HEK293 (cell line): ENCODE measurements around the gene COX6A1.

ENCODE experiments used
- ZBTB17 ChIP-seq: fragments of 450-650 bp; formaldehyde crosslinking; IDR thresholded peaks from 2 replicates; pipeline ENCODE4 v1.5.1; 2016; ENCODE audit warnings: missing biosample characterization, missing genetic modification characterization
- ZFP41 ChIP-seq: fragments of 450-650 bp; formaldehyde crosslinking; IDR thresholded peaks from 2 replicates; pipeline ENCODE4 v1.5.1; 2016; ENCODE audit warnings: missing biosample characterization, missing genetic modification characterization, borderline replicate concordance
- ZNF274 ChIP-seq, 2 experiments: fragments of 200-500 bp in 1 of 2; fragments of 450-650 bp in 1 of 2; sonication (Bioruptor generic) in 1 of 2; formaldehyde crosslinking in 1 of 2; IDR thresholded peaks; 2 replicates each; pipeline versions ENCODE4 v1.5.1 to v1.6.1; 2014 to 2016; ENCODE audit warnings: borderline replicate concordance in 1 of 2, inconsistent platforms in 1 of 2, low read length in 1 of 2, missing biosample characterization in 1 of 2, missing genetic modification characterization in 1 of 2
- TF ChIP-seq, protein P1 (sequence below): fragments of 450-650 bp; formaldehyde crosslinking; IDR thresholded peaks from 2 replicates; pipeline ENCODE4 v1.5.1; 2016; ENCODE audit warnings: missing biosample characterization, missing genetic modification characterization
- TF ChIP-seq, protein P2 (sequence below): fragments of 450-650 bp; formaldehyde crosslinking; conservative IDR thresholded peaks from 2 replicates; pipeline ENCODE4 v1.5.1; 2016; ENCODE audit warnings: low read depth, missing biosample characterization, missing genetic modification characterization

- TF ChIP-seq ZFP41 (no peak), ZNF274 (IDR thresholded peaks at IDR 0.05; ENCODE audit: low read length) (no peak), ZNF274 (tag by site-specific recombination; IDR thresholded peaks at IDR 0.05; ENCODE audit: borderline replicate concordance) (no peak), ZBTB17 (no peak)
- TF ChIP-seq, protein P1, sequence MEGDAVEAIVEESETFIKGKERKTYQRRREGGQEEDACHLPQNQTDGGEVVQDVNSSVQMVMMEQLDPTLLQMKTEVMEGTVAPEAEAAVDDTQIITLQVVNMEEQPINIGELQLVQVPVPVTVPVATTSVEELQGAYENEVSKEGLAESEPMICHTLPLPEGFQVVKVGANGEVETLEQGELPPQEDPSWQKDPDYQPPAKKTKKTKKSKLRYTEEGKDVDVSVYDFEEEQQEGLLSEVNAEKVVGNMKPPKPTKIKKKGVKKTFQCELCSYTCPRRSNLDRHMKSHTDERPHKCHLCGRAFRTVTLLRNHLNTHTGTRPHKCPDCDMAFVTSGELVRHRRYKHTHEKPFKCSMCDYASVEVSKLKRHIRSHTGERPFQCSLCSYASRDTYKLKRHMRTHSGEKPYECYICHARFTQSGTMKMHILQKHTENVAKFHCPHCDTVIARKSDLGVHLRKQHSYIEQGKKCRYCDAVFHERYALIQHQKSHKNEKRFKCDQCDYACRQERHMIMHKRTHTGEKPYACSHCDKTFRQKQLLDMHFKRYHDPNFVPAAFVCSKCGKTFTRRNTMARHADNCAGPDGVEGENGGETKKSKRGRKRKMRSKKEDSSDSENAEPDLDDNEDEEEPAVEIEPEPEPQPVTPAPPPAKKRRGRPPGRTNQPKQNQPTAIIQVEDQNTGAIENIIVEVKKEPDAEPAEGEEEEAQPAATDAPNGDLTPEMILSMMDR (tag by site-specific recombination) = no peak
- TF ChIP-seq, protein P2, sequence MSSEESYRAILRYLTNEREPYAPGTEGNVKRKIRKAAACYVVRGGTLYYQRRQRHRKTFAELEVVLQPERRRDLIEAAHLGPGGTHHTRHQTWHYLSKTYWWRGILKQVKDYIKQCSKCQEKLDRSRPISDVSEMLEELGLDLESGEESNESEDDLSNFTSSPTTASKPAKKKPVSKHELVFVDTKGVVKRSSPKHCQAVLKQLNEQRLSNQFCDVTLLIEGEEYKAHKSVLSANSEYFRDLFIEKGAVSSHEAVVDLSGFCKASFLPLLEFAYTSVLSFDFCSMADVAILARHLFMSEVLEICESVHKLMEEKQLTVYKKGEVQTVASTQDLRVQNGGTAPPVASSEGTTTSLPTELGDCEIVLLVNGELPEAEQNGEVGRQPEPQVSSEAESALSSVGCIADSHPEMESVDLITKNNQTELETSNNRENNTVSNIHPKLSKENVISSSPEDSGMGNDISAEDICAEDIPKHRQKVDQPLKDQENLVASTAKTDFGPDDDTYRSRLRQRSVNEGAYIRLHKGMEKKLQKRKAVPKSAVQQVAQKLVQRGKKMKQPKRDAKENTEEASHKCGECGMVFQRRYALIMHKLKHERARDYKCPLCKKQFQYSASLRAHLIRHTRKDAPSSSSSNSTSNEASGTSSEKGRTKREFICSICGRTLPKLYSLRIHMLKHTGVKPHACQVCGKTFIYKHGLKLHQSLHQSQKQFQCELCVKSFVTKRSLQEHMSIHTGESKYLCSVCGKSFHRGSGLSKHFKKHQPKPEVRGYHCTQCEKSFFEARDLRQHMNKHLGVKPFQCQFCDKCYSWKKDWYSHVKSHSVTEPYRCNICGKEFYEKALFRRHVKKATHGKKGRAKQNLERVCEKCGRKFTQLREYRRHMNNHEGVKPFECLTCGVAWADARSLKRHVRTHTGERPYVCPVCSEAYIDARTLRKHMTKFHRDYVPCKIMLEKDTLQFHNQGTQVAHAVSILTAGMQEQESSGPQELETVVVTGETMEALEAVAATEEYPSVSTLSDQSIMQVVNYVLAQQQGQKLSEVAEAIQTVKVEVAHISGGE (tag by site-specific recombination) = no peak
These were observed 21.3 kb upstream of the COX6A1 start for GRCh38 chr12:120416490-120417216.
